Activated T-cell treated with anti-CD3 and anti-CD28 coated beads, Interleukin-2, amount 50 U/mL, for 24 hours (primary cell): ENCODE data around the gene IFNA7.
A peak's percentile ranks its signal among the peaks of the same experiment; 100 is the strongest.
"Not testable (repeated sequence)": the region's sequence is repeated elsewhere in the genome, so short reads cannot be mapped to it uniquely, and the experiment has no call there.

Source experiments
- DNase-seq: peaks from one replicate; pipeline ENCODE4 v3.0.0-alpha.2; 2020
- H3K27ac Mint-ChIP-seq: 2 replicates; pipeline ENCODE4 v1.8.0; 2020; ENCODE audit warnings: mild to moderate bottlenecking, mixed read lengths
- H3K27me3 Mint-ChIP-seq: 2 replicates; pipeline ENCODE4 v1.8.0; 2020; ENCODE audit warnings: mixed read lengths
- H3K36me3 Mint-ChIP-seq: 2 replicates; pipeline ENCODE4 v1.8.0; 2020; ENCODE audit warnings: low read depth, mixed read lengths
- H3K4me1 Mint-ChIP-seq: 2 replicates; pipeline ENCODE4 v1.8.0; 2020; ENCODE audit warnings: low read depth, mixed read lengths
- H3K4me3 Mint-ChIP-seq: 2 replicates; pipeline ENCODE4 v1.8.0; 2020; ENCODE audit warnings: mild to moderate bottlenecking, moderate library complexity, mixed read lengths
- H3K9me3 Mint-ChIP-seq: 2 replicates; pipeline ENCODE4 v1.8.0; 2020; ENCODE audit warnings: mixed read lengths

Gene IFNA7

DNA sequence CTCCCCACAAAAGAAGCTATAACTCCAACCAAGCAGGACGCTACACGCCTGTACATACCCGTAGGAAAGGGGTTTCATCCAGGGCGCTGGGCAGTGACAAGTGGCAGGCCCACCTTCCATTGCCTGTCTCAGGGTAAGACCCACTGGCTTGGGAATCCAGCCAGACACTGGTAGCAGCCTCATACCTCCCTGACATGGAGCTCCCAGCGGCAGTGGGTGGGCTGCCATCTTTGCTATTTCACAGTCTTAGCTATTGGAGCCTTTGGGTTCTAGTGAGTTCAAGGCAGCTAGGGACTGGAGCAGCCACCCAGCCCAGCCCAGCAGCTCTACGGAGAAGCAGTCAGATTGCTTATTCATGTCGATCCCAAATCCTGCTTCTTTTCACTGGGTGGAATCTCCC lies 8.3 kb upstream of the IFNA7 start:
- Mint-ChIP-seq H3K27me3 (peaks cover 13% of the 10 kb centered on the region), H3K27ac (no peak overlapping the region), H3K36me3 (no peaks in the 10 kb centered on the region), H3K4me3 (no peak overlapping the region), H3K9me3 (no peaks in the 10 kb centered on the region), H3K4me1 (peaks cover 7% of the 10 kb centered on the region)
- no peak for DNase-seq

GRCh38 chr9:21207043-21207442 lies 5.0 kb upstream of the IFNA7 start, which contains the start of gene IFNA10:
Gene IFNA10 (minus strand): TSS chr9:21207143. CDS start chr9:21207097, 46 bp downstream.
- H3K27me3 Mint-ChIP-seq, result peaks cover 26% of the 10 kb centered on the region
- not testable (repeated sequence) for DNase-seq, H3K4me3 Mint-ChIP-seq, H3K9me3 Mint-ChIP-seq, H3K36me3 Mint-ChIP-seq, H3K4me1 Mint-ChIP-seq, H3K27ac Mint-ChIP-seq

DNA sequence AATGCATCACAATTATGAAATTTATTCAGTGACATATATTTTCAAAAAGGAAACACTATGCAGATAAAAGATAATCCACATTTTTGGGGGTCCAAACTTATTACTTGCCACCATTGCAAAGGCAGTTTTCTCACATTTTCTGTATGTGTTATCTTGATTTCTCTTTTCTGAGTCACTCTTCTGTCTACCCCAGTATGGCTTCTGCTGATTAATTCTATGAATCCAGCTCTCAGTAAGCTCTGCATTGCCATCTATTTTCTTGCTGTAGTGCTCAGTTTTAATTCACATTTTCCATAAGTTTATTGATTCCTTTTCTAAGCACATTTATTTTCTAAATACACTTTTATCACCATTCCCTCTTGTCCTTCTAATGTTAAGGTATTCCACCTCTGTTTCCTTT lies 3.2 kb upstream of the IFNA7 start:
- H3K36me3 Mint-ChIP-seq, result no peaks in the 10 kb centered on the region
- no peak overlapping the region for H3K4me3 Mint-ChIP-seq
- H3K27me3 Mint-ChIP-seq, result peaks cover 37% of the 10 kb centered on the region

GRCh38 chr9:21194867-21195776 lies 6.9 kb downstream of the IFNA7 start:
- H3K27ac Mint-ChIP-seq, H3K9me3 Mint-ChIP-seq, H3K36me3 Mint-ChIP-seq, DNase-seq, H3K4me1 Mint-ChIP-seq: not testable (repeated sequence)
- Mint-ChIP-seq H3K4me3 (peak overlapping the region; percentile 45), H3K27me3 (peaks cover 17% of the 10 kb centered on the region)

More for the DNA sequence above, 3.2 kb upstream of the IFNA7 start:
- no peak for DNase-seq
- peaks cover 11% of the 10 kb centered on the region for H3K4me1 Mint-ChIP-seq
- H3K27ac Mint-ChIP-seq, result no peak overlapping the region
- H3K9me3 Mint-ChIP-seq, result no peaks in the 10 kb centered on the region

DNA sequence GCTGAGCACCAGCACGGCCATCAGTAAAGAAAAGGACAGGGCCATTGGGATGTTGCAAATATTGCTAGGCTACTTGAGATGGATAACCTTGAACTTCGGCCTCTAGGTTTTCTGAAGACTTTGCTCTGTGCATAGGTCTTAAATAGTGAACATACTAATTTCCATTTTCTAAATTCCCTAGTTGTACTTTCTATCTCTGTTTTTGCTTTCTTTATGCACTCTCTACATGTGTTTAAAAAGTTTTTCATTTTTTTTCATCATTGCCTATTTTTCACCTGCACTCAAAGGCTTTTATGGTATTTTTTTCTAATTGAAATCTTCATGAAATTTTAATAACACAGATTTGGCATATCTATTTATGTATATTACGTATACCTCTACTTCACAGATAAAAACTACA lies 14.5 kb downstream of the IFNA7 start, which contains the start of gene IFNA4:
Gene IFNA4, minus strand, starts transcription at position 101 of the 400 bp plus-strand sequence. Its CDS starts 56 bp downstream, at position 45.
- H3K4me1 Mint-ChIP-seq, H3K4me3 Mint-ChIP-seq, H3K27ac Mint-ChIP-seq, H3K9me3 Mint-ChIP-seq, DNase-seq, H3K27me3 Mint-ChIP-seq, H3K36me3 Mint-ChIP-seq: not testable (repeated sequence)

- not testable (repeated sequence) for H3K4me3 Mint-ChIP-seq, H3K4me1 Mint-ChIP-seq, H3K9me3 Mint-ChIP-seq, DNase-seq, H3K27me3 Mint-ChIP-seq, H3K36me3 Mint-ChIP-seq, H3K27ac Mint-ChIP-seq
Observed at GRCh38 chr9:21182810-21183736, 18.9 kb downstream of the IFNA7 start.

GRCh38 chr9:21174671-21175070 lies 27.3 kb downstream of the IFNA7 start:
- Mint-ChIP-seq H3K27me3 (no peaks in the 10 kb centered on the region), H3K36me3 (no peaks in the 10 kb centered on the region), H3K4me1 (peaks cover 2% of the 10 kb centered on the region), H3K27ac (no peak overlapping the region), H3K4me3 (no peak overlapping the region), H3K9me3 (no peaks in the 10 kb centered on the region)
- DNase-seq, result no peak

- Mint-ChIP-seq H3K27me3 (no peaks in the 10 kb centered on the region), H3K36me3 (no peaks in the 10 kb centered on the region), H3K4me1 (peaks cover 2% of the 10 kb centered on the region), H3K27ac (no peak overlapping the region), H3K4me3 (no peak overlapping the region), H3K9me3 (no peaks in the 10 kb centered on the region)
- DNase-seq, result no peak
Observed at GRCh38 chr9:21172156-21172555, 29.8 kb downstream of the IFNA7 start.

DNA sequence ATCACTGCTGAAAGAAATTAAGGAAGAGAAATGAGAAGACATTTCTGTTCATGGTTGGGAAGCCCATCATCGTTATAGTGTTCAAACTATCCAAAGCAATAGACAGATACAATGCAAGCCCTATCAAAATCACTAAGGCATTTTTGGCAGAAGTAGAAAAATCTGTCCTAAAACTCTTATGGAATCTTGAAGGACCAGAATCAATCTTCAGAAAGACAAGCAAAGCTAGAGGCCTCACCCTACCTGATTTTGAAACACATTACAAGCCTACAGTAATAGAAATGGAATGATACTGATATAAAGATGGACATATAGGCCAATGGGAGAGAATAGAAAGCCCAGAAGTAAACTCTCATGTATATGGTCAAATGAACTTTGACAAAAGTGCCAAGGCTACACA lies 30.7 kb downstream of the IFNA7 start:
- H3K4me1 Mint-ChIP-seq, result peaks cover 2% of the 10 kb centered on the region
- no peaks in the 10 kb centered on the region for H3K27me3 Mint-ChIP-seq
- no peak overlapping the region for H3K4me3 Mint-ChIP-seq
- no peaks in the 10 kb centered on the region for H3K36me3 Mint-ChIP-seq
- H3K27ac Mint-ChIP-seq, result no peak overlapping the region
- no peaks in the 10 kb centered on the region for H3K9me3 Mint-ChIP-seq
- DNase-seq, result no peak

- H3K4me3 Mint-ChIP-seq, DNase-seq, H3K27ac Mint-ChIP-seq, H3K27me3 Mint-ChIP-seq, H3K9me3 Mint-ChIP-seq, H3K36me3 Mint-ChIP-seq: not testable (repeated sequence)
- peaks cover 13% of the 10 kb centered on the region for H3K4me1 Mint-ChIP-seq
Observed at GRCh38 chr9:21166560-21166959, 35.4 kb downstream of the IFNA7 start, which contains the start of gene IFNA21. Gene IFNA21 (minus strand): TSS chr9:21166660. CDS start chr9:21166612, 48 bp downstream.

GRCh38 chr9:21165516-21165915 lies 36.5 kb downstream of the IFNA7 start:
- Mint-ChIP-seq H3K4me3 (no peak overlapping the region), H3K4me1 (peaks cover 21% of the 10 kb centered on the region), H3K27me3 (no peaks in the 10 kb centered on the region), H3K36me3 (no peaks in the 10 kb centered on the region), H3K9me3 (no peaks in the 10 kb centered on the region), H3K27ac (no peak overlapping the region)
- no peak for DNase-seq

- no peak overlapping the region for H3K27ac Mint-ChIP-seq
- DNase-seq, result no peak
Observed at GRCh38 chr9:21160178-21160577, 41.8 kb downstream of the IFNA7 start.

GRCh38 chr9:21155501-21155900 lies 46.5 kb downstream of the IFNA7 start:
- H3K27me3 Mint-ChIP-seq, result peaks cover 10% of the 10 kb centered on the region
- no peaks in the 10 kb centered on the region for H3K9me3 Mint-ChIP-seq
- H3K4me3 Mint-ChIP-seq, result no peak overlapping the region
- no peak overlapping the region for H3K27ac Mint-ChIP-seq
- no peaks in the 10 kb centered on the region for H3K36me3 Mint-ChIP-seq
- H3K4me1 Mint-ChIP-seq, result peaks cover 17% of the 10 kb centered on the region
- DNase-seq, result no peak

More at GRCh38 chr9:21160178-21160577, 41.8 kb downstream of the IFNA7 start:
- Mint-ChIP-seq H3K9me3 (no peaks in the 10 kb centered on the region), H3K27me3 (no peaks in the 10 kb centered on the region), H3K4me3 (no peak overlapping the region), H3K4me1 (peaks cover 32% of the 10 kb centered on the region), H3K36me3 (no peaks in the 10 kb centered on the region)

GRCh38 chr9:21154018-21154608 lies 47.9 kb downstream of the IFNA7 start:
- no peak overlapping the region for H3K27ac Mint-ChIP-seq
- H3K9me3 Mint-ChIP-seq, result peaks cover under 1% of the 10 kb centered on the region
- DNase-seq, result no peak
- H3K4me1 Mint-ChIP-seq, result peaks cover 8% of the 10 kb centered on the region
- no peaks in the 10 kb centered on the region for H3K36me3 Mint-ChIP-seq
- no peak overlapping the region for H3K4me3 Mint-ChIP-seq
- H3K27me3 Mint-ChIP-seq, result peaks cover 12% of the 10 kb centered on the region
